Endothelial cell (in vitro differentiated cells): ENCODE data around the gene DEUP1. TPM values are rescaled to one million over a fixed set of nuclear protein-coding genes. Genes with fewer than 3 reads are reported as not detected.
A peak's percentile ranks its signal among the peaks of the same experiment; 100 is the strongest.

Source experiments
- DNase-seq: peaks from one replicate; pipeline ENCODE4 v3.0.0; 2021; ENCODE audit warnings: low spot score
- H3K27ac Mint-ChIP-seq: one replicate; pipeline ENCODE4 v1.8.0; 2021; ENCODE audit warnings: mixed read lengths, inconsistent platforms; ENCODE audit not compliant: unreplicated experiment
- H3K27me3 Mint-ChIP-seq: one replicate; pipeline ENCODE4 v1.8.0; 2021; ENCODE audit warnings: mild to moderate bottlenecking, moderate library complexity, mixed read lengths, inconsistent platforms; ENCODE audit not compliant: unreplicated experiment
- H3K36me3 Mint-ChIP-seq: one replicate; pipeline ENCODE4 v1.8.0; 2021; ENCODE audit warnings: mild to moderate bottlenecking, low read depth, mixed read lengths, inconsistent platforms; ENCODE audit not compliant: unreplicated experiment
- H3K4me1 Mint-ChIP-seq: one replicate; pipeline ENCODE4 v1.8.0; 2021; ENCODE audit warnings: mild to moderate bottlenecking, mixed read lengths, inconsistent platforms; ENCODE audit not compliant: unreplicated experiment
- H3K4me3 Mint-ChIP-seq: one replicate; pipeline ENCODE4 v1.8.0; 2021; ENCODE audit warnings: mild to moderate bottlenecking, mixed read lengths, inconsistent platforms; ENCODE audit not compliant: unreplicated experiment
- H3K9me3 Mint-ChIP-seq: one replicate; pipeline ENCODE4 v1.8.0; 2021; ENCODE audit warnings: mixed read lengths, inconsistent platforms; ENCODE audit not compliant: unreplicated experiment
- total RNA-seq: library from RNA; stranded (reverse); fragmentation: NEBNext Ultra II Directional; extraction: Animal tissue kit (Norgen Biotek cat#: 25700); gene quantifications from one replicate; pipeline ENCODE4 v1.2.1, GENCODE V29; 2021; ENCODE audit not compliant: unreplicated experiment
- TF ChIP-seq, protein P1 (sequence below): fragments of 200-600 bp; sonication (generic); IDR thresholded peaks from one replicate; pipeline ENCODE4 v1.5.0; 2021; ENCODE audit warnings: antibody characterized with exemption; ENCODE audit not compliant: unreplicated experiment

The DEUP1 gene
- total RNA-seq, 1 donor from 2014 or later: not detected

DNA sequence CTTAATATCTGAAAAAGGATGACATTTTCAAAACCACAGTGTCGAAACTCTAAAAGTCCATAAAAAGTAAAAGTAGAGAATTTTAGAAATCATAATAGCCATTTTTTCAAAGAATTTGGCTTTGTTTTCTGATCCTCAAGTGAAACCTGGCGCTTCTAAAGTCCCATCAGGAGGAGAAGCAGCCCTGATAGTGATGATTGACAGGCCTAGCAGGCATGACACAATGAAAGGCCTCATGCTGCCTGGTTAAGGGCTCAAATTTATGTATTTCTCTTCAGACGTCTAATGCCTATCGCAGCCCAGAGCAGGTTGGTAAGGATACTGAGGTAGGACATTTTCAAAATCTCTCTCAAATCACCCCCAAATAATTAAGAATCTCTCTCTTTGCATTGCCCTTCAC lies 3.9 kb upstream of the DEUP1 start:
- Mint-ChIP-seq H3K4me1 (no peaks in the 10 kb centered on the region), H3K27me3 (peaks cover 5% of the 10 kb centered on the region), H3K27ac (no peak overlapping the region), H3K9me3 (no peaks in the 10 kb centered on the region), H3K4me3 (no peak overlapping the region), H3K36me3 (peaks cover 3% of the 10 kb centered on the region)
- no peak for DNase-seq
- TF ChIP-seq, protein P1, sequence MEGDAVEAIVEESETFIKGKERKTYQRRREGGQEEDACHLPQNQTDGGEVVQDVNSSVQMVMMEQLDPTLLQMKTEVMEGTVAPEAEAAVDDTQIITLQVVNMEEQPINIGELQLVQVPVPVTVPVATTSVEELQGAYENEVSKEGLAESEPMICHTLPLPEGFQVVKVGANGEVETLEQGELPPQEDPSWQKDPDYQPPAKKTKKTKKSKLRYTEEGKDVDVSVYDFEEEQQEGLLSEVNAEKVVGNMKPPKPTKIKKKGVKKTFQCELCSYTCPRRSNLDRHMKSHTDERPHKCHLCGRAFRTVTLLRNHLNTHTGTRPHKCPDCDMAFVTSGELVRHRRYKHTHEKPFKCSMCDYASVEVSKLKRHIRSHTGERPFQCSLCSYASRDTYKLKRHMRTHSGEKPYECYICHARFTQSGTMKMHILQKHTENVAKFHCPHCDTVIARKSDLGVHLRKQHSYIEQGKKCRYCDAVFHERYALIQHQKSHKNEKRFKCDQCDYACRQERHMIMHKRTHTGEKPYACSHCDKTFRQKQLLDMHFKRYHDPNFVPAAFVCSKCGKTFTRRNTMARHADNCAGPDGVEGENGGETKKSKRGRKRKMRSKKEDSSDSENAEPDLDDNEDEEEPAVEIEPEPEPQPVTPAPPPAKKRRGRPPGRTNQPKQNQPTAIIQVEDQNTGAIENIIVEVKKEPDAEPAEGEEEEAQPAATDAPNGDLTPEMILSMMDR: no peak

DNA sequence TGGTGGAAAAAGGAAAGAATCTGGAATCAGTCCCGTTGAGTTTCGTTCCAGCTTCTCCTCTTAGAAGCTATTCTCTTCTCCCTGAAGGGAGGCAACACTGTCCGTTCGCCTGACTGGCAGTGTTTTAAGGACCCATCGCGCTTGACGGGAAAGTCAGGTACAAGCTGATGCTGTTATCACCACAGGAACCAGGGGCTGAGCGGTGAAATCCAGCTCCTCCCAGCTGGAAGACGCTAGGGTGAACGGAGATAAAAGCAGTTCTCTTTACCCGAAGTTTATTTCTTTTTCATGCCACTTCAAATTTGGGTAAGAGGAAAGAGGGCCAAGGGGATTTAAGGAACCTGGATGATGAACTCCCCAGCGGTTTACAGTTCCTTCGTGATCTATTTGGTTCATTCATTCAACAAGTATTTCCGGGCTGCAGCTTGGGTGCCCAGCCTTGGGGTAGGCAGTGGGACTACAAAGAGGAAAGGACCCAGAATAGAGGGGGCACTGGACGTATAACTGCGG lies 551 bp upstream of the DEUP1 start:
- TF ChIP-seq, protein P1: no peak
- Mint-ChIP-seq H3K4me3 (peak overlapping the region; percentile 94), H3K36me3 (peaks cover 3% of the 10 kb centered on the region), H3K9me3 (no peaks in the 10 kb centered on the region), H3K27ac (no peak overlapping the region), H3K27me3 (peaks cover 5% of the 10 kb centered on the region), H3K4me1 (no peaks in the 10 kb centered on the region)
- DNase-seq: peak; percentile 4

GRCh38 chr11:93340223-93340622 lies 9.7 kb downstream of the DEUP1 start:
- TF ChIP-seq, protein P1: no peak
- H3K9me3 Mint-ChIP-seq: no peaks in the 10 kb centered on the region
- H3K4me3 Mint-ChIP-seq: no peak overlapping the region
- no peaks in the 10 kb centered on the region for H3K4me1 Mint-ChIP-seq
- no peaks in the 10 kb centered on the region for H3K36me3 Mint-ChIP-seq
- no peak overlapping the region for H3K27ac Mint-ChIP-seq
- no peak for DNase-seq
- H3K27me3 Mint-ChIP-seq: no peaks in the 10 kb centered on the region

- Mint-ChIP-seq H3K36me3 (no peaks in the 10 kb centered on the region), H3K9me3 (no peaks in the 10 kb centered on the region), H3K4me3 (no peak overlapping the region), H3K27me3 (no peaks in the 10 kb centered on the region), H3K4me1 (no peaks in the 10 kb centered on the region), H3K27ac (no peak overlapping the region)
- no peak for DNase-seq
- TF ChIP-seq, protein P1: no peak
Measured at GRCh38 chr11:93344855-93345333, 14.4 kb downstream of the DEUP1 start.

DNA sequence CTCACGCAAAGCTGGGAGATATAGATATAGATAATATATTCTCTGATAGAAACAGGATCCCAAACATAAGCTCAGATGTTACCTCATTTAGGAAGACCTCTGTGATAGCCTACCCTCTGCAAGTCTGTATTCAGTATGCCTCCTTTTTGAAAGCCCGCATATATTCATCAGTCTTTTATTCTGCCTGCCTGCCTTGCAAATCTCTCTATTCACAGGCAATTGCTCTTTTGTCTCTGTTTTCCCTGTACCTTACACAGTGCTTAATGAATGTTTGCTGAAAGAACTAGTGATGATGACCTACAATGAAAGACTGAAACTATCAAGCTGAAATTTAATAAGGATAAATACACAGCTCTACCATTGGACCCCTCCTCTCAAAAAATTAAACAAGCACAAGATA lies 18.4 kb downstream of the DEUP1 start:
- TF ChIP-seq, protein P1: no peak
- no peak overlapping the region for H3K27ac Mint-ChIP-seq
- no peaks in the 10 kb centered on the region for H3K9me3 Mint-ChIP-seq
- no peaks in the 10 kb centered on the region for H3K36me3 Mint-ChIP-seq
- no peak for DNase-seq
- no peaks in the 10 kb centered on the region for H3K27me3 Mint-ChIP-seq
- no peak overlapping the region for H3K4me3 Mint-ChIP-seq
- H3K4me1 Mint-ChIP-seq: no peaks in the 10 kb centered on the region
